HCT116 (cell line): ENCODE data around the gene KCNK15. TPM values are rescaled to one million over a fixed set of nuclear protein-coding genes. Genes with fewer than 3 reads are reported as not detected.

Experiments
- ATAC-seq: fragments of 200-7000 bp; cut with Tn5 transposase; 2 replicates; pipeline ENCODE4 v1.9.1; 2020; ENCODE audit warnings: mild to moderate bottlenecking, moderate library complexity
- BruUV-seq: library from RNA; stranded (reverse); fragments of 400-500 nt; replicated peaks from 2 replicates; lab custom pipeline; 2021; lab: Mats Ljungman, UMichigan
- CTCF ChIA-PET: fragments of 300-600 bp; sonication (Branson Sonifier 250); formaldehyde crosslinking; loops from one replicate; lab custom pipeline; 2021; ENCODE audit warnings: antibody characterized with exemption; lab: Charles Lee
- POLR2A ChIA-PET: fragments of 300-600, 350-600 bp; sonication (Branson Sonifier 250); formaldehyde crosslinking; loops from one replicate; lab custom pipeline; 2021; ENCODE audit warnings: antibody characterized with exemption; lab: Charles Lee
- RAD21 ChIA-PET, 2 experiments: fragments of 300-600 bp; sonication (Branson Sonifier 250); formaldehyde crosslinking; loops; one replicate each; lab custom pipeline; 2023; ENCODE audit warnings: low total read pairs in 2 of 2; ENCODE audit not compliant: uncharacterized antibody in 2 of 2, unreplicated experiment in 2 of 2, low non-redundant PET in 1 of 2; lab: Charles Lee
- DNase-seq: peaks from one replicate; pipeline ENCODE4 v3.0.0-alpha.2; 2010; ENCODE audit warnings: low read depth, low spot score
- H2AFZ ChIP-seq: fragments of 200-600 bp; shearing (Covaris generic), sonication (generic); 2 replicates; pipeline ENCODE4 v1.6.1; 2017; ENCODE audit warnings: low read depth, mixed run types, mixed read lengths, antibody characterized with exemption, low read length; ENCODE audit not compliant: poor library complexity, severe bottlenecking
- H3K27ac ChIP-seq: 2 replicates; pipeline ENCODE4 v1.5.1; 2012; ENCODE audit warnings: low read depth, low read length
- H3K27me3 ChIP-seq: fragments of 200-600 bp; sonication (generic); 2 replicates; pipeline ENCODE4 v1.6.1; 2016; ENCODE audit warnings: mixed run types, low read length, mixed read lengths; ENCODE audit not compliant: insufficient read depth
- H3K36me3 ChIP-seq, 2 experiments: fragments of 200-500 bp in 1 of 2; fragments of 200-600 bp in 1 of 2; sonication (Bioruptor generic) in 1 of 2; sonication (generic) in 1 of 2; 2 replicates each; pipeline versions ENCODE4 v1.5.1 to v1.6.1; 2014 to 2016; ENCODE audit warnings: low read length in 2 of 2, inconsistent platforms in 1 of 2, mixed read lengths in 1 of 2, mixed run types in 1 of 2; ENCODE audit not compliant: insufficient read depth in 2 of 2, control insufficient read depth in 1 of 2
- H3K4me1 ChIP-seq, 2 experiments: fragments of 200-600 bp in 1 of 2; sonication (generic) in 1 of 2; 2 replicates each; pipeline versions ENCODE4 v1.5.1 to v1.6.1; 2012 to 2017; ENCODE audit warnings: low read length in 2 of 2, inconsistent platforms in 1 of 2, mild to moderate bottlenecking in 1 of 2, mixed read lengths in 1 of 2, mixed run types in 1 of 2, moderate library complexity in 1 of 2; ENCODE audit not compliant: insufficient read depth in 2 of 2, control insufficient read depth in 1 of 2
- H3K4me2 ChIP-seq: fragments of 200-600 bp; sonication (generic); 2 replicates; pipeline ENCODE4 v1.6.1; 2017; ENCODE audit warnings: mixed run types, low read length, mixed read lengths
- H3K4me3 ChIP-seq, 2 experiments: fragments of 200-600 bp in 1 of 2; sonication (generic) in 1 of 2; replicated peaks in 1 of 2; 2 replicates each; pipeline ENCODE4 v1.5.1; 2011 to 2016; ENCODE audit warnings: low read length in 2 of 2, control low read depth in 1 of 2, low read depth in 1 of 2, mild to moderate bottlenecking in 1 of 2, mixed read lengths in 1 of 2, mixed run types in 1 of 2
- H3K79me2 ChIP-seq: fragments of 200-600 bp; sonication (generic); 2 replicates; pipeline ENCODE4 v1.6.1; 2017; ENCODE audit warnings: mild to moderate bottlenecking, mixed run types, low read length, moderate library complexity, mixed read lengths; ENCODE audit not compliant: insufficient read depth
- H3K9ac ChIP-seq: fragments of 200-600 bp; sonication (generic); 2 replicates; pipeline ENCODE4 v1.6.1; 2016; ENCODE audit warnings: low read length, mixed read lengths
- H3K9me2 ChIP-seq: fragments of 200-600 bp; sonication (generic), shearing (Covaris generic); 2 replicates; pipeline ENCODE4 v1.6.1; 2017; ENCODE audit warnings: mixed run types, mild to moderate bottlenecking, moderate library complexity; ENCODE audit not compliant: insufficient read depth
- H3K9me3 ChIP-seq, 2 experiments: fragments of 200-500 bp in 1 of 2; fragments of 200-600 bp in 1 of 2; sonication (Bioruptor generic) in 1 of 2; sonication (generic) in 1 of 2; 2 replicates each; pipeline ENCODE4 v1.6.1; 2014 to 2017; ENCODE audit warnings: low read length in 2 of 2, mixed read lengths in 2 of 2, inconsistent platforms in 1 of 2, low read depth in 1 of 2, mild to moderate bottlenecking in 1 of 2, mixed run types in 1 of 2, moderate library complexity in 1 of 2; ENCODE audit not compliant: control insufficient read depth in 1 of 2, insufficient read depth in 1 of 2
- H4K20me1 ChIP-seq: fragments of 200-600 bp; sonication (generic), shearing (Covaris generic); 2 replicates; pipeline ENCODE4 v1.6.1; 2017; ENCODE audit warnings: mixed run types, mild to moderate bottlenecking, moderate library complexity; ENCODE audit not compliant: insufficient read depth
- CEBPB ChIP-seq: IDR thresholded peaks from 2 replicates; pipeline ENCODE4 v1.6.1; 2012; ENCODE audit warnings: low read depth
- EZH2phosphoT487 ChIP-seq: fragments of 200-600 bp; IDR thresholded peaks from 2 replicates; pipeline ENCODE4 v1.6.1; 2018; ENCODE audit warnings: antibody characterized with exemption, borderline replicate concordance
- REST ChIP-seq: IDR thresholded peaks from 2 replicates; pipeline ENCODE4 v1.6.1; 2012; ENCODE audit warnings: low read depth
- SP1 ChIP-seq: IDR thresholded peaks from 2 replicates; pipeline ENCODE4 v1.6.1; 2012; ENCODE audit warnings: low read depth
- SRF ChIP-seq: IDR thresholded peaks from 2 replicates; pipeline ENCODE4 v1.6.1; 2012; ENCODE audit warnings: low read depth
- TCF7L2 ChIP-seq: IDR thresholded peaks from 2 replicates; pipeline ENCODE4 v1.7.0; 2011; ENCODE audit warnings: borderline replicate concordance, inconsistent platforms; ENCODE audit not compliant: insufficient read depth, insufficient read length; ENCODE audit errors: extremely low read depth
- intact Hi-C: fragments of 100-400 bp; cut with micrococcal nuclease; formaldehyde crosslinking; loops from 2 replicates; pipeline ENCODE4 v1.10.0; 2022
- total RNA-seq: library from RNA; stranded (reverse); gene quantifications from one replicate; pipeline ENCODE4 v1.2.1, GENCODE V29; 2021; ENCODE audit not compliant: unreplicated experiment

The KCNK15 gene
- total RNA-seq, 1 experiment from 2014 or later: not detected

- POLR2A ChIA-PET: no interaction called here
Observed at GRCh38 chr20:44790638-44791393, 45.2 kb downstream of the KCNK15 start.

More at GRCh38 chr20:44790638-44791393, 45.2 kb downstream of the KCNK15 start:
- no peak overlapping the region for H3K4me3 ChIP-seq
- H2AFZ ChIP-seq: no peak overlapping the region
- ChIA-PET RAD21 (no interaction called here), CTCF (interaction anchor here (1.3 kb wide), 1 partner anchor 10 kb away, joined by 6 read pairs; no protein-coding TSS in a partner anchor)
- H3K9ac ChIP-seq: no peak overlapping the region
- no peak overlapping the region for H3K4me2 ChIP-seq
- no peaks in the 10 kb centered on the region for H3K9me2 ChIP-seq
- BruUV-seq: no TSS peak
- no peaks in the 10 kb centered on the region for H3K4me1 ChIP-seq
- DNase-seq: no peak
- H3K36me3 ChIP-seq: no peaks in the 10 kb centered on the region
- H4K20me1 ChIP-seq: no peaks in the 10 kb centered on the region
- intact Hi-C loops: no loop called here
- no peak for TF ChIP-seq SP1
- TF ChIP-seq TCF7L2: no peak
- TF ChIP-seq REST: no peak
- no peak for TF ChIP-seq EZH2phosphoT487
- TF ChIP-seq SRF: no peak
- TF ChIP-seq CEBPB: no peak
- H3K9me3 ChIP-seq: no peaks in the 10 kb centered on the region
- no peak for ATAC-seq
- H3K79me2 ChIP-seq: no peaks in the 10 kb centered on the region
- H3K27ac ChIP-seq: no peak overlapping the region
- peaks cover 18% of the 10 kb centered on the region for H3K27me3 ChIP-seq
